Endothelial cell of umbilical vein (primary cell): Measurements from ENCODE around the gene KRTAP10-2. TPM values are rescaled to one million over a fixed set of nuclear protein-coding genes. Genes with fewer than 3 reads are reported as not detected.

ENCODE experiments used
- BruUV-seq: library from RNA; stranded (reverse); fragments of 400-500 nt; replicated peaks from 2 replicates; lab custom pipeline; 2021; lab: Mats Ljungman, UMichigan
- CTCF ChIA-PET: fragments of 300-600, 350-600 bp; sonication (Branson Sonifier 250); formaldehyde crosslinking; loops from one replicate; lab custom pipeline; 2021; ENCODE audit warnings: antibody characterized with exemption, inconsistent platforms; lab: Charles Lee
- POLR2A ChIA-PET: fragments of 300-600, 350-600 bp; sonication (Branson Sonifier 250); formaldehyde crosslinking; loops from one replicate; lab custom pipeline; 2021; ENCODE audit warnings: antibody characterized with exemption, inconsistent platforms; lab: Charles Lee
- DNase-seq: peaks from one replicate; pipeline ENCODE4 v3.0.0-alpha.2; 2011; ENCODE audit warnings: low read depth, low spot score
- FAIRE-seq: peaks from 2 replicates; lab custom pipeline; 2011; peaks lifted over from hg19 to GRCh38; lab: Jason Lieb, UNC
- H2AFZ ChIP-seq: 2 replicates; pipeline ENCODE4 v1.6.0; 2012; ENCODE audit warnings: low read depth, low read length, control low read depth, inconsistent platforms
- H3K27ac ChIP-seq: 2 replicates; pipeline ENCODE4 v1.5.1; 2011; ENCODE audit warnings: low read depth, mild to moderate bottlenecking, control low read depth, low read length, moderate library complexity; ENCODE audit not compliant: insufficient read depth
- H3K27me3 ChIP-seq, 2 experiments: 2 replicates each; pipeline versions ENCODE4 v1.6.0 to v1.6.1; 2011; ENCODE audit warnings: low read length in 2 of 2, mixed read lengths in 1 of 2; ENCODE audit not compliant: control insufficient read depth in 2 of 2, insufficient read depth in 2 of 2
- H3K36me3 ChIP-seq, 2 experiments: 2 replicates in 1 of 2; 3 replicates in 1 of 2; pipeline ENCODE4 v1.5.1; 2011; ENCODE audit warnings: low read length in 2 of 2, mild to moderate bottlenecking in 1 of 2, moderate library complexity in 1 of 2; ENCODE audit not compliant: control insufficient read depth in 2 of 2, insufficient read depth in 2 of 2; ENCODE audit errors: extremely low read depth in 1 of 2
- H3K4me1 ChIP-seq: 3 replicates; pipeline ENCODE4 v1.5.1; 2011; ENCODE audit warnings: mild to moderate bottlenecking, low read length; ENCODE audit not compliant: control insufficient read depth, insufficient read depth; ENCODE audit errors: extremely low read depth
- H3K4me2 ChIP-seq: 2 replicates; pipeline ENCODE4 v1.6.1; 2011; ENCODE audit warnings: low read length, control low read depth, mixed read lengths; ENCODE audit not compliant: insufficient read depth
- H3K4me3 ChIP-seq, 3 experiments: fragments of 200-600 bp in 1 of 3; sonication (generic), shearing (Covaris generic) in 1 of 3; replicated peaks in 1 of 3; 2 replicates each; pipeline ENCODE4 v1.5.1; 2011 to 2016; ENCODE audit warnings: control low read depth in 3 of 3, low read length in 3 of 3, mild to moderate bottlenecking in 2 of 3, inconsistent platforms in 1 of 3, low read depth in 1 of 3, moderate library complexity in 1 of 3; ENCODE audit not compliant: insufficient read depth in 1 of 3
- H3K79me2 ChIP-seq: 2 replicates; pipeline ENCODE4 v1.6.0; 2012; ENCODE audit warnings: low read length, inconsistent platforms; ENCODE audit not compliant: control insufficient read depth, insufficient read depth
- H3K9ac ChIP-seq: replicated peaks from 2 replicates; pipeline ENCODE3; 2011; ENCODE audit warnings: low read length, control low read depth; ENCODE audit not compliant: insufficient read depth; ENCODE audit errors: extremely low read depth
- H3K9me1 ChIP-seq: replicated peaks from 3 replicates; pipeline ENCODE4 v1.6.0; 2011; ENCODE audit warnings: mild to moderate bottlenecking, low read length; ENCODE audit not compliant: control insufficient read depth, insufficient read depth; ENCODE audit errors: extremely low read depth
- H3K9me3 ChIP-seq: replicated peaks from 2 replicates; pipeline ENCODE4 v1.5.1; 2012; ENCODE audit warnings: low read length, inconsistent platforms; ENCODE audit not compliant: control insufficient read depth, insufficient read depth
- H4K20me1 ChIP-seq: replicated peaks from 2 replicates; pipeline ENCODE3; 2011; ENCODE audit warnings: mild to moderate bottlenecking, low read length; ENCODE audit not compliant: control insufficient read depth, insufficient read depth; ENCODE audit errors: extremely low read depth
- EZH2 ChIP-seq: IDR thresholded peaks from 2 replicates; pipeline ENCODE4 v1.6.1; 2012; ENCODE audit warnings: borderline replicate concordance, low read depth, mild to moderate bottlenecking, moderate library complexity, low read length, inconsistent platforms; ENCODE audit not compliant: severe bottlenecking
- FOS ChIP-seq: IDR thresholded peaks from 2 replicates; pipeline ENCODE4 v1.6.1; 2011; ENCODE audit warnings: mild to moderate bottlenecking, low read length, moderate library complexity, borderline replicate concordance; ENCODE audit not compliant: insufficient read depth
- JUN ChIP-seq: IDR thresholded peaks from 2 replicates; pipeline ENCODE4 v1.6.1; 2011; ENCODE audit warnings: borderline replicate concordance, low read depth; ENCODE audit not compliant: insufficient read length, insufficient read depth
- MAX ChIP-seq: IDR thresholded peaks from 2 replicates; pipeline ENCODE4 v1.6.1; 2011; ENCODE audit not compliant: insufficient read depth, insufficient read length
- POLR2A ChIP-seq: IDR thresholded peaks from 2 replicates; pipeline ENCODE4 v1.6.1; 2012; ENCODE audit warnings: low read depth, mild to moderate bottlenecking, control low read depth, low read length
- POLR2AphosphoS5 ChIP-seq: IDR thresholded peaks from 2 replicates; pipeline ENCODE4 v1.6.1; 2012; ENCODE audit warnings: low read depth, mild to moderate bottlenecking, control low read depth, low read length, moderate library complexity; ENCODE audit not compliant: insufficient read depth
- dilution Hi-C: fragments of 300-500 bp; cut with MboI; formaldehyde crosslinking; loops from one replicate; pipeline ENCODE4 v1.15.0; 2019; ENCODE audit warnings: low sequenced_read_pairs; ENCODE audit not compliant: extremely low pct_ligation_motif_present
- intact Hi-C: fragments of 100-400 bp; cut with micrococcal nuclease; formaldehyde crosslinking; loops from one replicate; pipeline ENCODE4 v1.10.0; 2022
- polyA plus RNA-seq, 4 experiments: library from polyadenylated mRNA; depleted of rRNA in 3 of 4; stranded (reverse) in 3 of 4; unstranded in 1 of 4; fragments of >200 nt; gene quantifications; 2 replicates each; pipeline versions ENCODE4 v1.2.1 to v1.2.3, GENCODE V29; 2011 to 2012; ENCODE audit warnings: missing spikeins in 1 of 4
- total RNA-seq: library from RNA; stranded (reverse); gene quantifications from 2 replicates; pipeline ENCODE4 v1.2.3, GENCODE V29; 2021

The KRTAP10-2 gene
- total and polyA plus RNA-seq, 2 donors (not counting 3 experiments of a cell fraction or from before 2014, with no cell fraction given), result not detected

DNA sequence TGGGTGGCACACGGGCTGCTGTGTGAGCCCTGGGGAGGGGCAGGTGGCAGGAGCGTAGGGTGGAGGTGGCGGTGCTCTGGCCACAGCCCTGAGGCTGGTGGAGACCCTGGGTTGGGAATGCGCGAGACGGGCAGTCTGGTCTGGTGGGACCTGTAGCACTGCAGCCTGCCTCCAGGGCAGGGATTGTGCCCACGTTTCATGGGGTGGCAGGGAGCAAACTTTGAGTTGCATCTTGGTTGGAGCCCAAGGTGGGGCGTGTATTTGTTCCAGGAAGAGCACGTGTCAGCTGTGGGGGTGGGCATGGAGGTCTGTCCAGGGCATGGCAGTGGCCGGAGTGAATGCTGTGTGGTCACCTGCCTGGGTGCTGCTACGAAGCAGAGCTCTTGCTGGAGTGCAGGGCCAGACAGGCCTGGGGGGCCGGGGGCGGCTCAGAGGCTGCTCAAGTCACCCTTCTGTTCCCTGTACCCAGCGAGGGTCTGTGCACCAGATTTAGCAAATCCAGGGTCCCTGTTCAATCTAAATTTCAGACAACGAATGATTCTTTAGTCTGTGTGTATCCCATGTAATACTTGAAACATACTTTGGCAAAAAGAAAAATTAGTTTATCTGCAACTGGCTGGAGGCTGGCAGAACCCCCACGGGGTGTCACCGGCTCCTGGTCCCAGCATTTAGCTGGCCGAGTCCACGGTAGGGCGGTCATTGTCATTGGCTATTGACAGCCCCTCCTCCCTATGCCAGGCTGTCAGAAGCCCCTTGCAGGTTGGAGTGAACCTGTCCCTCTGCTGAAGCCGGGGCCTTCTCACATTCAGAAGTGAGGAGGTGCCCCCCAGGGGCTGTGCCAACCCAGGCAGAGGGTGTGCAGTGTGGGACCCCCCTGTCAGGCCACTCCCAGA lies 38.6 kb downstream of the KRTAP10-2 start:
- ChIA-PET CTCF (interaction anchor here (0.7 to 5.1 kb wide), 3 partner anchors 281 to 427 kb away, joined by 3 to 125 read pairs (median 22); partner anchors contain the start of gene SLX9), POLR2A (no interaction called here)
- H3K79me2 ChIP-seq, result no peaks in the 10 kb centered on the region
- H3K4me2 ChIP-seq, result no peak overlapping the region
- no peak overlapping the region for H3K4me3 ChIP-seq
- H3K4me1 ChIP-seq, result no peaks in the 10 kb centered on the region
- H3K9me1 ChIP-seq, result no peaks in the 10 kb centered on the region
- dilution Hi-C loops (no loop called here), intact Hi-C loops (loop anchor here (10.0 kb wide), 1 partner anchor 422 kb away; no protein-coding TSS in a partner anchor)
- no peaks in the 10 kb centered on the region for H3K36me3 ChIP-seq
- H4K20me1 ChIP-seq, result no peaks in the 10 kb centered on the region
- no peak overlapping the region for H3K27ac ChIP-seq
- FAIRE-seq (no peak), DNase-seq (no peak)
- no TSS peak for BruUV-seq
- no peaks in the 10 kb centered on the region for H3K9me3 ChIP-seq
- TF ChIP-seq POLR2A, result no peak
- no peaks in the 10 kb centered on the region for H3K27me3 ChIP-seq
- no peak overlapping the region for H3K9ac ChIP-seq
- H2AFZ ChIP-seq, result no peak overlapping the region

DNA sequence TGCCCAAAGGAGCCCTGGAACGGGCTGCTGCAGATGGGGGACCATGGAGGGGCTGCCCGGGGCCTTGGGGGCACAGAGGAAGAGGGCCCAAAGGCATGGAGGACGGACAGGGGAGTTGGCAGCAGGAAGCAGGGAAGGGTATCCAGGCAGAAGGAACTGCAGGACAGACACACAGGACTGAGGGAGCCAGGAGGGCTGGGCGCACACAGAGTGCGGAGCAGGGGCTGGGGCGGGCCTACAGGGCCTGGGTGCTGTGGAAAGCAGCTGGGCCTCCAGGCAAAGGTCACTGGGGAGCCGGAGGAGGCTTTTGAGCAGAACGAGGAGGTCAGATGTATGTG lies 39.4 kb downstream of the KRTAP10-2 start:
- Histone ChIP-seq H3K9me3 (no peaks in the 10 kb centered on the region), H3K36me3 (no peaks in the 10 kb centered on the region), H3K27ac (no peak overlapping the region), H3K9me1 (no peaks in the 10 kb centered on the region), H3K4me1 (no peaks in the 10 kb centered on the region), H2AFZ (no peak overlapping the region), H4K20me1 (no peaks in the 10 kb centered on the region), H3K79me2 (no peaks in the 10 kb centered on the region), H3K9ac (no peak overlapping the region), H3K27me3 (no peaks in the 10 kb centered on the region), H3K4me2 (no peak overlapping the region), H3K4me3 (no peak overlapping the region)
- intact Hi-C loops, result loop anchor here (10.0 kb wide), 1 partner anchor 423 kb away; no protein-coding TSS in a partner anchor
- FAIRE-seq, result no peak
- no TSS peak for BruUV-seq
- no peak for TF ChIP-seq JUN
- no peak for TF ChIP-seq EZH2
- TF ChIP-seq MAX, result no peak
- no peak for TF ChIP-seq FOS
- TF ChIP-seq POLR2AphosphoS5, result no peak
- no peak for TF ChIP-seq POLR2A
- DNase-seq, result no peak
- POLR2A ChIA-PET, result no interaction called here
- CTCF ChIA-PET, result interaction anchor here (0.7 to 5.1 kb wide), 3 partner anchors 282 to 428 kb away, joined by 3 to 125 read pairs (median 22); partner anchors contain the start of gene SLX9
- dilution Hi-C loops, result no loop called here
